ENCODE results near the gene TCP11X2.
"Not testable (repeated sequence)": the region's sequence is repeated elsewhere in the genome, so short reads cannot be mapped to it uniquely, and the experiment has no call there.

- TF ChIP-seq REST (IDR thresholded peaks at IDR 0.05; ENCODE audit: insufficient read depth in 1 of 2, low read depth in 2 of 2, low read length in 2 of 2); TAF1 (IDR thresholded peaks at IDR 0.05; ENCODE audit: borderline replicate concordance, insufficient read depth, low read length); SIN3A (IDR thresholded peaks at IDR 0.05; ENCODE audit: borderline replicate concordance, insufficient read depth, low read length); POLR2AphosphoS5 (IDR thresholded peaks at IDR 0.05; ENCODE audit: low read depth, low read length): not testable (repeated sequence)
These were observed at the start of gene TCP11X2 for GRCh38 chrX:102471762-102472220.
